Measurements from ENCODE around the gene GPR183. TPM values are rescaled to one million over a fixed set of nuclear protein-coding genes. Genes with fewer than 3 reads are reported as not detected.

Gene GPR183
- total RNA-seq, 1 experiment from 2014 or later, result 0.30 TPM

DNA sequence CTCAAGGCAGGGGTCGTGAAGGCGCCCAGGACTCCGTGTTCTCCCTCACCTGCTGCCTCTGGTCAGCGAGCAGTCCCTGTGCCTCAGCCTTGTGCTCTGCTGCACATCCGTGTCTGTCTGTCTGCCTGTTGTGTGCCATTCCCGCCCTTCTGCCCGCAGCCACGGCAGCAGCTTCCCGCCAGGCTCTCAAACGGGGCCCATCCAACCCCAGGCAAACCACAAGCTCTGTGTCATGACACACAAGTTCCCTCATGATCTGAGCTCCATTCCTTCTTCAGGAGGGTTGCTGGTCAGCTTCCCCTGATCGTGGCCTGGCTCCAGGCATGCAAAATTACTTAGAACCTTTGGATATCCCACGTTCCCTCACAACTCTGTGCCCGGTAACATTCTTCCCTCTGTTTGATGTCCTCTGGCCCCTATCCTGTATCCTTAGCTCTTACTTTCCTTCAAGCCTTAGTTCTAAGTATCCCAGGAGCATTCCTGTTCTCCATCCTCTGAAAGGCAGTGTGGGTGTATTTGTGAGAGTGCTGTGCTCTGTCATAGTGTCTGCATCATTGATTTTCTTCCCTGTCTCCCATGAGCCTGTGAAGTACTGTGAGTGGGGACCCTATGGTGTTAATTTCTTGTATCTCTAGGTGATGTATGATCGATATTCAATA lies 3.2 kb downstream of the GPR183 start:
- ChIA-PET RAD21 (ENCODE audit: low non-redundant PET in 1 of 2, low total read pairs in 2 of 2, uncharacterized antibody in 2 of 2, unreplicated experiment in 2 of 2) (no interaction called here), CTCF (no interaction called here), POLR2A (no interaction called here)
- DNase-seq (ENCODE audit: low read depth, low spot score) (no peak), ATAC-seq (no peak)
- Histone ChIP-seq H3K9ac (ENCODE audit: low read length) (no peak overlapping the region), H4K20me1 (ENCODE audit: insufficient read depth) (no peaks in the 10 kb centered on the region), H3K36me3 (ENCODE audit: control insufficient read depth in 1 of 2, insufficient read depth in 2 of 2, low read length in 2 of 2) (0 out of 4 replicates have a peak, but pooled peaks cover 0 to 6% of the 10 kb centered on the region in 2 experiments), H3K27me3 (ENCODE audit: insufficient read depth, low read length) (no peaks in the 10 kb centered on the region), H3K9me2 (ENCODE audit: insufficient read depth) (no peaks in the 10 kb centered on the region), H3K4me1 (ENCODE audit: control insufficient read depth in 1 of 2, insufficient read depth in 2 of 2, low read length in 2 of 2) (peaks cover 22 to 41% of the 10 kb centered on the region in 2 experiments), H3K4me2 (ENCODE audit: low read length) (no peak overlapping the region), H3K27ac (ENCODE audit: low read depth, low read length) (no peak overlapping the region), H3K79me2 (ENCODE audit: insufficient read depth, low read length) (peaks cover 11% of the 10 kb centered on the region; the same call in 1 of the 2 replicates), H2AFZ (ENCODE audit: low read depth, low read length, poor library complexity, severe bottlenecking) (no peak overlapping the region), H3K4me3 (replicated peaks in 1 of 2; ENCODE audit: low read depth in 1 of 2, low read length in 2 of 2) (no peak overlapping the region), H3K9me3 (ENCODE audit: control insufficient read depth in 1 of 2, insufficient read depth in 1 of 2, low read depth in 1 of 2, low read length in 2 of 2) (no peaks in the 10 kb centered on the region; a peak in 1 of 4 replicates)
- TF ChIP-seq, protein P1, sequence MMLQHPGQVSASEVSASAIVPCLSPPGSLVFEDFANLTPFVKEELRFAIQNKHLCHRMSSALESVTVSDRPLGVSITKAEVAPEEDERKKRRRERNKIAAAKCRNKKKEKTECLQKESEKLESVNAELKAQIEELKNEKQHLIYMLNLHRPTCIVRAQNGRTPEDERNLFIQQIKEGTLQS (IDR thresholded peaks at IDR 0.05), result no peak
- intact Hi-C loops (cut with micrococcal nuclease), result no loop called here
- no TSS peak for BruUV-seq (replicated peaks)

DNA sequence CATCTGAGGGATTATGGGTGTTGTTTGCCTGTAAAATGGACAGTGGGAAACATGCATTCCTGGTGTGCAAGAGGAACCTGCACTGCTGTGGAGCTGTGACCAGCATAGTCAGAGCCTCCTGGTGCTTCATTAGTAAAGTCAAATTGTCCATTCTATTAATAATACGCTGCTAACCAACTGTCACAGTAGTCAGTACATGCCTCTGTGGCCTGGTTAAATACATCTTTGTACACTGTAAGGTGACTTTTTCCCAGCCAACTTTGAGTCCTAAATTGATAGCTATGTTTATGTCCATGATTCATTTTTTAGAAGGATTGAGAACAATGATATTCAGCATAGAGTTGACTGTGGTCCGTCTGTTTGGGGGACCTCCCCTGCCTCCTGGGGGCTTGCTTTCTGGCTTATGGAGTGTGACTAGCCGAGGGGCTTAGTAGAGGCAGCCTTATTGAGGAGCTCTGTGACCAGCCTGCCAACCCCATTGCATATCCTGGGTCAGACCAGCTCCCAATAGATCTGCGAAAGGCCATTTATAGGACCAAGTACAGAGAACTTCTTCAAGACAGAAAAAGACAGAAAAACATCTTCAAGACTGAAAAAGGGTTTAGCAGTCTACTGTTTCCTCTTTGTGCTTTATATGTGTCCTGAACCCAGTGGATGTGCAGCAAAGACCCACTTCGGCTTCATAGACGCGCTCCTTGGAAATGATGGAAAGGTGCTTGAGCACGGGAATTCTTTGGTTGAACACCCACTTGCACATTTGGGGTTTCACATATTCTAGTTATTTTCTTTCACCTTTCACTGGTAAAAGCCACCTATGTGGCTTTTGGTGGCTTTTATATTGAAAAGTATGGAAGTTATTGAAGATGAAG lies 4.3 kb downstream of the GPR183 start:
- H3K27me3 ChIP-seq (ENCODE audit: insufficient read depth, low read length), result no peaks in the 10 kb centered on the region
- H3K4me3 ChIP-seq (replicated peaks in 1 of 2; ENCODE audit: low read depth in 1 of 2, low read length in 2 of 2), result no peak overlapping the region
- intact Hi-C loops (cut with micrococcal nuclease), result no loop called here
- H3K4me1 ChIP-seq (ENCODE audit: control insufficient read depth in 1 of 2, insufficient read depth in 2 of 2, low read length in 2 of 2), result peaks cover 15 to 32% of the 10 kb centered on the region in 2 experiments
- no peak overlapping the region for H3K9ac ChIP-seq (ENCODE audit: low read length)
- H3K79me2 ChIP-seq (ENCODE audit: insufficient read depth, low read length), result peaks cover 12% of the 10 kb centered on the region; the same call in 1 of the 2 replicates
- no peak overlapping the region for H3K4me2 ChIP-seq (ENCODE audit: low read length)
- no peaks in the 10 kb centered on the region for H3K36me3 ChIP-seq (ENCODE audit: control insufficient read depth in 1 of 2, insufficient read depth in 2 of 2, low read length in 2 of 2)
- BruUV-seq (replicated peaks), result no TSS peak
- no peaks in the 10 kb centered on the region; a peak in 1 of 4 replicates for H3K9me3 ChIP-seq (ENCODE audit: control insufficient read depth in 1 of 2, insufficient read depth in 1 of 2, low read depth in 1 of 2, low read length in 2 of 2)
- H2AFZ ChIP-seq (ENCODE audit: low read depth, low read length, poor library complexity, severe bottlenecking), result no peak overlapping the region
- ATAC-seq (no peak), DNase-seq (ENCODE audit: low read depth, low spot score) (no peak)
- no peaks in the 10 kb centered on the region for H3K9me2 ChIP-seq (ENCODE audit: insufficient read depth)
- ChIA-PET RAD21 (ENCODE audit: low non-redundant PET in 1 of 2, low total read pairs in 2 of 2, uncharacterized antibody in 2 of 2, unreplicated experiment in 2 of 2) (no interaction called here), CTCF (no interaction called here), POLR2A (no interaction called here)
- H4K20me1 ChIP-seq (ENCODE audit: insufficient read depth), result no peaks in the 10 kb centered on the region
- H3K27ac ChIP-seq (ENCODE audit: low read depth, low read length), result no peak overlapping the region
- TF ChIP-seq ZNF274 (IDR thresholded peaks at IDR 0.05; ENCODE audit: low read depth, low read length), result no peak
- TF ChIP-seq, protein P2, sequence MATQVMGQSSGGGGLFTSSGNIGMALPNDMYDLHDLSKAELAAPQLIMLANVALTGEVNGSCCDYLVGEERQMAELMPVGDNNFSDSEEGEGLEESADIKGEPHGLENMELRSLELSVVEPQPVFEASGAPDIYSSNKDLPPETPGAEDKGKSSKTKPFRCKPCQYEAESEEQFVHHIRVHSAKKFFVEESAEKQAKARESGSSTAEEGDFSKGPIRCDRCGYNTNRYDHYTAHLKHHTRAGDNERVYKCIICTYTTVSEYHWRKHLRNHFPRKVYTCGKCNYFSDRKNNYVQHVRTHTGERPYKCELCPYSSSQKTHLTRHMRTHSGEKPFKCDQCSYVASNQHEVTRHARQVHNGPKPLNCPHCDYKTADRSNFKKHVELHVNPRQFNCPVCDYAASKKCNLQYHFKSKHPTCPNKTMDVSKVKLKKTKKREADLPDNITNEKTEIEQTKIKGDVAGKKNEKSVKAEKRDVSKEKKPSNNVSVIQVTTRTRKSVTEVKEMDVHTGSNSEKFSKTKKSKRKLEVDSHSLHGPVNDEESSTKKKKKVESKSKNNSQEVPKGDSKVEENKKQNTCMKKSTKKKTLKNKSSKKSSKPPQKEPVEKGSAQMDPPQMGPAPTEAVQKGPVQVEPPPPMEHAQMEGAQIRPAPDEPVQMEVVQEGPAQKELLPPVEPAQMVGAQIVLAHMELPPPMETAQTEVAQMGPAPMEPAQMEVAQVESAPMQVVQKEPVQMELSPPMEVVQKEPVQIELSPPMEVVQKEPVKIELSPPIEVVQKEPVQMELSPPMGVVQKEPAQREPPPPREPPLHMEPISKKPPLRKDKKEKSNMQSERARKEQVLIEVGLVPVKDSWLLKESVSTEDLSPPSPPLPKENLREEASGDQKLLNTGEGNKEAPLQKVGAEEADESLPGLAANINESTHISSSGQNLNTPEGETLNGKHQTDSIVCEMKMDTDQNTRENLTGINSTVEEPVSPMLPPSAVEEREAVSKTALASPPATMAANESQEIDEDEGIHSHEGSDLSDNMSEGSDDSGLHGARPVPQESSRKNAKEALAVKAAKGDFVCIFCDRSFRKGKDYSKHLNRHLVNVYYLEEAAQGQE (IDR thresholded peaks at IDR 0.05; ENCODE audit: low read depth), result no peak
- TF ChIP-seq, protein P3, sequence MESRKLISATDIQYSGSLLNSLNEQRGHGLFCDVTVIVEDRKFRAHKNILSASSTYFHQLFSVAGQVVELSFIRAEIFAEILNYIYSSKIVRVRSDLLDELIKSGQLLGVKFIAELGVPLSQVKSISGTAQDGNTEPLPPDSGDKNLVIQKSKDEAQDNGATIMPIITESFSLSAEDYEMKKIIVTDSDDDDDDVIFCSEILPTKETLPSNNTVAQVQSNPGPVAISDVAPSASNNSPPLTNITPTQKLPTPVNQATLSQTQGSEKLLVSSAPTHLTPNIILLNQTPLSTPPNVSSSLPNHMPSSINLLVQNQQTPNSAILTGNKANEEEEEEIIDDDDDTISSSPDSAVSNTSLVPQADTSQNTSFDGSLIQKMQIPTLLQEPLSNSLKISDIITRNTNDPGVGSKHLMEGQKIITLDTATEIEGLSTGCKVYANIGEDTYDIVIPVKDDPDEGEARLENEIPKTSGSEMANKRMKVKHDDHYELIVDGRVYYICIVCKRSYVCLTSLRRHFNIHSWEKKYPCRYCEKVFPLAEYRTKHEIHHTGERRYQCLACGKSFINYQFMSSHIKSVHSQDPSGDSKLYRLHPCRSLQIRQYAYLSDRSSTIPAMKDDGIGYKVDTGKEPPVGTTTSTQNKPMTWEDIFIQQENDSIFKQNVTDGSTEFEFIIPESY (IDR thresholded peaks at IDR 0.05; ENCODE audit: extremely low read depth, insufficient replicate concordance, low read length), result no peak
- no peak for TF ChIP-seq ZFX (IDR thresholded peaks at IDR 0.05)
- TF ChIP-seq SP1 (IDR thresholded peaks at IDR 0.05; ENCODE audit: low read depth), result no peak
- TF ChIP-seq, protein P1 (IDR thresholded peaks at IDR 0.05), result no peak
- TF ChIP-seq ELF1 (IDR thresholded peaks at IDR 0.05; ENCODE audit: borderline replicate concordance, low read depth), result no peak
- no peak for TF ChIP-seq EZH2 (IDR thresholded peaks at IDR 0.05)
- TF ChIP-seq YY1 (IDR thresholded peaks at IDR 0.05; ENCODE audit: extremely low read depth, insufficient replicate concordance, low read depth, low read length), result no peak

Data from HCT116 (cell line).